ENCODE measurements around the gene TMEM255B.
"Not testable (repeated sequence)": the region's sequence is repeated elsewhere in the genome, so short reads cannot be mapped to it uniquely, and the experiment has no call there.

Gene TMEM255B

DNA sequence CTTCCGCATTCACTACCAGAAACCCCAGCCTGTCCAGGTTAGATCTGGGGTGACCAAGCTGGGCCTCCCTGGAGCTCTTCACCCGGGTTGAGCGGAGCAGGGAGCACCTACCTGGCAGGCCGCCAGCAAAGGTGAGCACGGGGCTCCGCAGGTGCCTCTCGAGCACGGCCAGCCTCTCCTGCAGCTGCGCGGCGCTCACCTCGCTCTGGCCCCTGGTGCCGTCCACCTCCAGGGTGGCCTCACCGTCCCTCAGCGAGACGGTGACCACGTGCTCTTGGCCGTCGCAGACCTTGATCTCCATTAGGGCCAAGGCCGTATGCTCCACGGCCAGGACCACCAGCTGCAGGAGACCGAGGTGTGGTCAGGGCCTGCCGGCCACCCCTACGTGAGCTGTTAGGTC lies 62.8 kb downstream of the TMEM255B start:
- intact Hi-C loops (cut with DNase I) = loop anchor here (2.0 to 10.0 kb wide), 3 partner anchors 40 to 405 kb away; partner anchors contain the start of gene GAS6
- no peak for DNase-seq

DNA sequence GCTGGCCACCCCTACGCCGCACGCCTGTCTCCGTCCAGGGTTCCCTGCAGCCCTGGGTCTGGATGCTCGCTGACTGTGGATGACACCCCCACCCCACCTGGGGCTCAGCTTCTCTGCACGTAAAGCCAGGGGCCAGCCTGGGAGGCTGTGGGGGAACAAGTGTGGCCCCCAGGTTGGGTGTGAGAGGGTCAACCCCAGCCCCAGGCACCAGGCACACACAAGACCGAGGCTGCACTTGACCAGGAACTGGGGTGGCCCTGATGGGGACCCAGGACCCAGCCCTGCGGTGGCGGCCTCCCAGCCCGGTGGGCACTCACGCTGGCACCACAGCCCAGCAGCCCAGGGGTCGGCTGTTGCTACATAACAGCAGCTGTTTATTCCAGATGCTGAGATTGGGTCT lies 63.2 kb downstream of the TMEM255B start:
- DNase-seq = no peak
- intact Hi-C loops (cut with DNase I) = loop anchor here (5.0 to 10.0 kb wide), 2 partner anchors 40 to 203 kb away; partner anchors contain the start of gene GAS6

DNA sequence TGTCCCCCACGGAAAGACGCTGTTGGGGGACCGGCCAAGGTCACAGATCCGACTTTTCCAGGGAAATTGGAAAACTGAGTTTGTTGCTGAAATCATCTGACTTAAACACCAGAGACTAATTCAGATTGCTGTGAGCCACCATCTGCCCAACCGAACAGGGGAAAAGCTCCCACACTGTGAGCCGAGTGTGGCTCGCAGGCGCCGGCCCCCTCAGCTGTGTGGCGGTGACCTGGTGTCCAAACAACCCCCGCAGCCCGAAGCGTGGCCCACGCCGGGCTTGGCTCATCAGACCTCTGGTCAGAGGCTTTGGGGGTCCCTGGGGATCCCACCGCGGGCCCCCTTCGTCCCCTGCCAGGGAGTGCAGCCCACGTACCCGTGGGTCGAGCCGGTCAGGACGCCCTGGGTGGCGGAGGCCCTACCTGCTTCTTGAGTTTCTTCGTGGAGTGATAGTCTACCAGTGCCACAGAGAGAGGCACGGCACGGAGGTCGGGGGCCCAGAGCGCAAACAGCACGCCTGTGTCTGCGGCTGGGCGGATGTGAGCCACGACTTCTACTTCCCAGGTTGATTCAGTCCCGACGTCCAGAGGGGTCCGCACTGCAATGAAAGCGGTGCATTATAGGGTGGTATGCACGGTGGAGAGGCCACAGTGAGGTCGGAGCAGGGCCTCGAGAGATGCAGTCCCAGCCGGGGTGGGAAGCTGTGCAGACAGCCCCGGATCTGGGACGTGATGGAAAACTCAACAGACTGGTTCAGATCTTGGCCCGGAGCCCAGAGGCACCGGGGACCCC lies 64.1 kb downstream of the TMEM255B start:
- peak in 1 of 10 donors; percentile 64 for DNase-seq
- intact Hi-C loops (cut with DNase I) = loop anchor here (5.0 to 10.0 kb wide), 2 partner anchors 39 to 202 kb away; partner anchors contain the start of gene GAS6

DNA sequence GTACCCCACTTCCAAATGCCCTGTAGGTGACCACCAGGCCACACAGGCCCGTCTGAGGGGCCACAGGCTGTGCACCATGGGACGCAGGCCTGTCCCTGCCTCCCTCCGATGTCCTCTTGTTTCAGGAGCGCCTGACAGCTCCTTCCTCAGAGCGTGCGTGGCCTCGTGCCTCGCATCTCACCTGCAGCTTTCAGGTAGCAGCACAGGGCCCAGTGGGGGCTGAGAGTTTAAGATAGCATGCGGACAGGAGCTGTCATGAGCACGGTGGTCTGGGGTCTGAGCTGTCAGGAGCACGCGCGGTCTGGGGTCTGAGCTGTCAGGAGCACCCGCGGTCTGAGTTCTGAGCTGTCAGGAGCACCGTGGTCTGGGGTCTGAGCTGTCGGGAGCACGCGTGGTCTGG lies 64.7 kb downstream of the TMEM255B start:
- intact Hi-C loops (cut with DNase I) = loop anchor here (5.0 to 10.0 kb wide), 2 partner anchors 39 to 201 kb away; partner anchors contain the start of gene GAS6
- no peak for DNase-seq

DNA sequence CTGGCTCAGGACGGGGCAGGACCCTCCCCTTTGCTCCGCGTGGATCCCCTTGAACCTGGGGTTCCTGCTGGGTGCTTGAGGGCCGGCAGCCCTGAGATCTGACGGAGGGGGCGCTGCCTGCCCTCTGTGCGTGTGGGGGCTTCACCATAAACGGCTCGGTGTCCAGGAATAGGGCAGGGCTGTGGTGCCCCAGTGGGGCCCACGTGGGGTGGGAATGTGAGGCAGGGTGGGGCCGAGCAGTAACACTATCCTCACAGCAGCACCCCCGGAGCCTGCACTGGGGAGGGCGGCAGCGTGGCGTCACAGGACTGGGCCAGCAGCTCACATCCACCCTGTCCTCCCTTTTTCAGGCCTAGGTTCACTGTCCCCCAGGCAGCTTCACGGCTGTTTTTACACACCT lies 66.8 kb downstream of the TMEM255B start:
- peak in 1 of 10 donors; percentile 7 for DNase-seq
- intact Hi-C loops (cut with DNase I) = loop anchor here (10.0 kb wide), 1 partner anchor 199 kb away; no protein-coding TSS in a partner anchor

DNA sequence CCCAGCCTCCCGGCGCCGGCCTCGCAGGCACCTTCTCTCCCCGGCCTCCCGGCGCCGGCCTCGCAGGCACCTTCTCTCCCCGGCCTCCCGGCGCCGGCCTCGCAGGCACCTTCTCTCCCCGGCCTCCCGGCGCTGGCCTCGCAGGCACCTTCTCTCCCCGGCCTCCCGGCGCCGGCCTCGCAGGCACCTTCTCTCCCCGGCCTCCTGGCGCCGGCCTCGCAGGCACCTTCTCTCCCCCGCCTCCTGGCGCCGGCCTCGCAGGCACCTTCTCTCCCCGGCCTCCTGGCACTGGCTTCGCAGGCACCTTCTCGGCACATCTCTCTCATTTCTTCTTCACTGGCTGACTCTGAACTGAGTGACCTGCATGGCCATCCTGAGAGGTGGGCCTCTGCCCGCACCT lies 67.4 kb downstream of the TMEM255B start:
- peak in 1 of 10 donors; percentile 66 for DNase-seq
- intact Hi-C loops (cut with DNase I) = loop anchor here (10.0 kb wide), 1 partner anchor 198 kb away; no protein-coding TSS in a partner anchor

- intact Hi-C loops (cut with DNase I) = loop anchor here (10.0 kb wide), 1 partner anchor 198 kb away; no protein-coding TSS in a partner anchor
- DNase-seq = peak in 4 of 10 donors; percentile 25 to 47 (median 30)
Measured at GRCh38 chr13:113827021-113827420, 68.0 kb downstream of the TMEM255B start.

DNA sequence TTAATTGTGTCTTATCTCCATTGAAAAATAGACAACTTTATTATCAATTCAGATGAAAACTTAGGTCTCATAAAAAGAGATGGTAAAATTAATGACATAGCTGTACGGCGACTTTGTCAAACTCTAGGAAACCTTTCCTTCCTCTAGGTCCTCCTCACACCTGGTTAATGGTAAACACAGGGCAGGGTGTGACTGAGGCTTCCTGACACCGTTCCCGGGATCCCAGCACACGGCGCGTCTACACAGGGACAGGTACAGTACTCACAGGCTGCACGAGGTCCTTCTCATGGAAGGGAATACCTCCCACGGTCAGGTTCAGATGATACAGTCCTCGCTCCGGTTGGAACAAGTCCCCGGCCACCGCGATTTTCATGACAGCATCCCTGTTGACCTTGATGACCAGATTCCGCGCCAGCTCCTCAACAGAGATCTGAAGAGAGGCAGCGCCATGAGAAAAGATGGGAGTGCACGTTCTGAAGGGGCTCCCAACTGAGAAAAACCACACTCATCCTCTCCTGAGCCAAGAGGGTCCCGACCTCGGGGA lies 69.3 kb downstream of the TMEM255B start:
- DNase-seq = peak in 4 of 10 donors; percentile 4 to 52 (median 48)
- intact Hi-C loops (cut with DNase I) = loop anchor here (10.0 kb wide), 1 partner anchor 196 kb away; no protein-coding TSS in a partner anchor

DNA sequence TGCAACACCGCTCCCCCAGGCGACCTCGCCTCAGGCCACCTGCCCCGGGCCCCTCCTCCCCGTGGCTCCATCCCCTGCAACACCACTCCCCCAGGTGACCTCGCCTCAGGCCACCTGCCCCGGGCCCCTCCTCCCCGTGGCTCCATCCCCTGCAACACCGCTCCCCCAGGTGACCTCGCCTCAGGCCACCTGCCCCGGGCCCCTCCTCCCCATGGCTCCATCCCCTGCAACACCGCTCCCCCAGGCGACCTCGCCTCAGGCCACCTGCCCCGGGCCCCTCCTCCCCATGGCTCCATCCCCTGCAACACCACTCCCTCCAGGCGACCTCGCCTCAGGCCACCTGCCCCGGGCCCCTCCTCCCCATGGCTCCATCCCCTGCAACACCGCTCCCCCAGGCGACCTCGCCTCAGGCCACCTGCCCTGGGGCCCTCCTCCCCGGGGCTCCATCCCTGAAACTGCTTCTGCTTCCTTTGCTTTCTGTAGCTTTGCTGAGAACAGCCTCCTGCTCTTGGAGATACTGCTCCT lies 71.5 kb downstream of the TMEM255B start:
- peak in 3 of 10 donors; percentile 23 to 66 (median 29) for DNase-seq
- intact Hi-C loops (cut with DNase I) = not testable (repeated sequence)

DNA sequence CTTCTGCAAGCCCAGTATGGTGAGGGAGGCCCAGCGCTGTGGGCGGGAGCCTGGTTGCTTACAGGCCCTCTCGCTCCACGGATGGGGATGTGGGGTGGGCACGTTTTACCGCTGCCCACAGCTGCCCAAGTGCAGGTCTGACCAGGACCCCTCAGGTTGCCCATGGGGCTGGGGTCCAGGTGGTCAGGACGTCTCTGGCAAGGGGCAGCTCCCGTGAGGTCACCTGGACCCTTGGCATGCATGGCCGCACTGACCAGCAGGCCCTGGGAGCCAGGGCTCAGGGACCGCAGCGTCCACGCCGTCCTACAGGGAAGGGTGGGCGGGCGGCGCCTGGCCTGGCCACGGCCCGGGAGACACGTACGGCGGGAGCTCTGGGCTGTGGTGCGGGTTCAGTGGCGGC lies 72.0 kb downstream of the TMEM255B start:
- DNase-seq = peak in 4 of 10 donors; percentile 15 to 84 (median 71)
- intact Hi-C loops (cut with DNase I) = no loop called here

- peak in 5 of 10 donors; percentile 6 to 85 (median 69) for DNase-seq
- intact Hi-C loops (cut with DNase I) = no loop called here
Measured at GRCh38 chr13:113832205-113832604, 73.2 kb downstream of the TMEM255B start.

DNA sequence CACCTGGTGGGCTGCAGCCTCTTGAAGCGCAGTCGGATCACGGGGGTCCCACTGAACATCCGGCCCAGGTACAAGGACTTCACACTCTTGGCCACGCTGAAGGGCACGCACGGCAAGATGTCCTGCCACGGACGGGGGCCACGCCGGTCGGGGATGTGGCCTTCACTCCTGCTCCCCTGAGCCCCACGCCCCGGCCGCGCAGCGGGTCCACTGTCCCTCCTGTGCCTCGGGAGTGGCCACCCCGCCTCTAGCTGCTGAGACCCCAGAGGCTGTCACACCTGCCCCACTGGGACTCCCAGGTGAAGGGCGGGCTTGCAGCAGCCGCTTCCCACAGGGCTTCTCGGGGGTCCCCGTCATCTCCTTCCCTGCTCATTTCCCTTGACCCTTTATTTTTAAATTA lies 73.6 kb downstream of the TMEM255B start:
- intact Hi-C loops (cut with DNase I) = no loop called here
- DNase-seq = peak in 5 of 10 donors; percentile 7 to 76 (median 66)

- DNase-seq = peak in 6 of 10 donors; percentile 1 to 79 (median 42)
- intact Hi-C loops (cut with DNase I) = no loop called here
Measured at GRCh38 chr13:113833111-113833830, 74.2 kb downstream of the TMEM255B start.

DNA sequence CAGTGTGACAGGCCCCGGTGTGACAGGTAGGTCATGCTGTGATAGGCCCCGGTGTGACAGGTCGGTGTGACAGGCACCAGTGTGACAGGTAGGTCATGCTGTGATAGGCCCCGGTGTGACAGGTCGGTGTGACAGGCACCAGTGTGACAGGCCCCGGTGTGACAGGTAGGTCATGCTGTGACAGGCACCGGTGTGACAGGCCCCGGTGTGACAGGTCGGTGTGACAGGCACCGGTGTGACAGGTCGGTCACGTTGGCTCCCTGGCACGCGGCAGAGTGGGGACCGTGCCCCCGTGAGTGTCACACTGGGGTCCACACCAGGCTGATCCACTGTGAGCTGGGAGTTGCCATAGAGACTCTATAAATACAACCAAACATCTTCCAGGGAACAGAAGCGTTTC lies 75.0 kb downstream of the TMEM255B start:
- intact Hi-C loops (cut with DNase I) = not testable (repeated sequence)
- peak in 5 of 10 donors; percentile 4 to 67 (median 62) for DNase-seq

DNA sequence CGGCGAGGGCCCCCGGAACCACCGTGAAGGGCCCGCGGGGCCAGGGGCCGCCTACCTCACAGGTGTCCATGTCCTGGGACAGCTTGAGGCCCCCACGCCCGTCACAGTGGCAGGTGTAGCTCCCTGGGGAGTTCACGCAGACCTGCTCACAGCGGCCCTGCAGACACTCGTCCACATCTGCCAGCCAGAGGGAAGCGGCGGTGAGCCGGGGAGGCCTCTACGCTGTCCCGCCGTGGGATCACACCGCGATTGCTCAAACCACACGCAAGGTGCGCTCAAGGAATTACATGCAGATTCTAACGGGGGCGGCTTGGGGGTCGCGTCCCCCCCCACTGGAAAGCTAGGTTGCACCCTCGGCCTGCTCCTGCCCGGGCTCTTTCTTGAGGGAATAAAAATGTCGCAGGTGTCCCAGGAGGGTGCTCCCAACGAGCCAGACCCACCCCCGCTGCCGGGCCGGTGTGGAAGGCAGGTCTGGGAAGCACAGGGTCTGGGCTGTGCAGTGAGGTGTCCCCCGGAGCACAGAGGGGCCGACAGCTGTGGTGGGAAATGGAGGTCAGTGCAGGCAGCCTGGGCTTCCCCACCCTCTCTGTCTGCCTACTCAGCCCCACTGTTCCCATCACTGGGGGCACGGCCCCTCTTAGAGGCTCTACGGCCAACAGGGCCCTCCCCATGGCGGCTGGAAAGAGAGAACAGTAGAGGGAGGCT lies 75.6 kb downstream of the TMEM255B start:
- intact Hi-C loops (cut with DNase I) = no loop called here
- peak in 5 of 10 donors; percentile 5 to 78 (median 40) for DNase-seq

- intact Hi-C loops (cut with DNase I) = no loop called here
- DNase-seq = peak in 4 of 10 donors; percentile 27 to 88 (median 76)
Measured at GRCh38 chr13:113835461-113836270, 76.6 kb downstream of the TMEM255B start.

- DNase-seq = peak in 4 of 10 donors; percentile 23 to 73 (median 66)
- intact Hi-C loops (cut with DNase I) = no loop called here
Measured at GRCh38 chr13:113836768-113837559, 77.9 kb downstream of the TMEM255B start.

All from posterior cingulate gyrus (tissue), 11 donors.